ENCODE measurements around the gene IRF2.

Gene IRF2

DNA sequence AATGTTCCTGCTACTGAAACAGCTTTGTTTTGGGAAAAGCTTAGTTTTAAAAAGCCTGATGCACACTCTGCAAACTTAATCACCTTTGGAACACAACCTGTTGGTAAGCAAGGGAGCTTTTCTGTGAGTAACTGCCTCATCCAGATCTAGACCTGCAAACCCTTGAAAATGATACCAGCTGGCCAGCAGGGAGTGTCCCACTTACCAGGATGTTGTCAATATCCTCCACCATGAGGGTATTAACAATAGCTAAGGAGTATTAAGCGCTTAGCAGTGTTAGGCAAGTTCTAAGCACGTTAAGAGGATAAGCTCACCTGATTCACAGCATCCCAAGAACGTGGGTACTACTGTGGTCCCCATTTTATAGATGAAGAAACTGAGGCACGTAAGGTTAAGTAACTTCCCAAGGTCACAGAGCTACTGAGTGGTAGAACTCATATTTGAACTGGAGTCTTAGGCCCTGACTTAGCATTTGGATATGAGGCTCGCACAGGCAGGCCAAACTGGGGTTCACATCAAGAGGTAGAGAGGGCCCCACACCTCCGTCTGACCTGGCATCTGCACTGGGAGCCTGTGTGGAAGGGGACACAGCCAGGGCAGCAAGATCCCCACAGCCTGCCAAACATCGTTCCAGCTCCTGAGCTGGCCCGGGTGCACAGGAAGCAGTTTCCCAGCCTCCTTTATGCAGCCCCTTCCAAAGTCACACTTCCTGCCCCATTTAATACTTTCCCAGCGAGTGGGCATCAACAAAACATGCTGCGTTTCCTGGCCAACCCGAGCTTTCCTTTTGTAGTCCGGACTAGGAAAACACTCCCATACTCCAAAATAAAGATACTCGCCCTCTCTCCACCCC lies 32.7 kb downstream of the IRF2 start:
- H3K4me3 ChIP-seq (ENCODE audit: low read depth, low read length): no peak overlapping the region
- no peaks in the 10 kb centered on the region for H3K36me3 ChIP-seq (ENCODE audit: control insufficient read depth, insufficient read depth, low read length)
- TF ChIP-seq, protein P1, sequence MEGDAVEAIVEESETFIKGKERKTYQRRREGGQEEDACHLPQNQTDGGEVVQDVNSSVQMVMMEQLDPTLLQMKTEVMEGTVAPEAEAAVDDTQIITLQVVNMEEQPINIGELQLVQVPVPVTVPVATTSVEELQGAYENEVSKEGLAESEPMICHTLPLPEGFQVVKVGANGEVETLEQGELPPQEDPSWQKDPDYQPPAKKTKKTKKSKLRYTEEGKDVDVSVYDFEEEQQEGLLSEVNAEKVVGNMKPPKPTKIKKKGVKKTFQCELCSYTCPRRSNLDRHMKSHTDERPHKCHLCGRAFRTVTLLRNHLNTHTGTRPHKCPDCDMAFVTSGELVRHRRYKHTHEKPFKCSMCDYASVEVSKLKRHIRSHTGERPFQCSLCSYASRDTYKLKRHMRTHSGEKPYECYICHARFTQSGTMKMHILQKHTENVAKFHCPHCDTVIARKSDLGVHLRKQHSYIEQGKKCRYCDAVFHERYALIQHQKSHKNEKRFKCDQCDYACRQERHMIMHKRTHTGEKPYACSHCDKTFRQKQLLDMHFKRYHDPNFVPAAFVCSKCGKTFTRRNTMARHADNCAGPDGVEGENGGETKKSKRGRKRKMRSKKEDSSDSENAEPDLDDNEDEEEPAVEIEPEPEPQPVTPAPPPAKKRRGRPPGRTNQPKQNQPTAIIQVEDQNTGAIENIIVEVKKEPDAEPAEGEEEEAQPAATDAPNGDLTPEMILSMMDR (IDR thresholded peaks at IDR 0.05): no peak
- H3K9ac ChIP-seq: no peak overlapping the region
- no peaks in the 10 kb centered on the region for H3K27me3 ChIP-seq (ENCODE audit: control insufficient read depth, insufficient read depth, low read length)
- no peaks in the 10 kb centered on the region for H3K4me1 ChIP-seq
- peaks cover 65% of the 10 kb centered on the region for H3K79me2 ChIP-seq
- no peak overlapping the region for H2AFZ ChIP-seq
- H3K4me2 ChIP-seq (ENCODE audit: low read length): no peak overlapping the region
- H3K9me3 ChIP-seq (ENCODE audit: control insufficient read depth, low read length): no peaks in the 10 kb centered on the region
- no peak overlapping the region for H3K27ac ChIP-seq

GRCh38 chr4:184440595-184441358 lies 33.6 kb downstream of the IRF2 start:
- Histone ChIP-seq H3K27ac (no peak overlapping the region), H3K79me2 (peaks cover 61% of the 10 kb centered on the region), H3K27me3 (ENCODE audit: control insufficient read depth, insufficient read depth, low read length) (no peaks in the 10 kb centered on the region), H3K4me2 (ENCODE audit: low read length) (no peak overlapping the region), H3K9ac (no peak overlapping the region), H3K4me3 (ENCODE audit: low read depth, low read length) (no peak overlapping the region), H2AFZ (no peak overlapping the region), H3K36me3 (ENCODE audit: control insufficient read depth, insufficient read depth, low read length) (no peaks in the 10 kb centered on the region), H3K9me3 (ENCODE audit: control insufficient read depth, low read length) (no peaks in the 10 kb centered on the region), H3K4me1 (no peaks in the 10 kb centered on the region)
- TF ChIP-seq, protein P1 (IDR thresholded peaks at IDR 0.05): no peak

GRCh38 chr4:184439856-184440594 lies 34.3 kb downstream of the IRF2 start:
- no peak overlapping the region for H3K4me2 ChIP-seq (ENCODE audit: low read length)
- no peak overlapping the region for H3K4me3 ChIP-seq (ENCODE audit: low read depth, low read length)
- TF ChIP-seq, protein P1 (IDR thresholded peaks at IDR 0.05): no peak
- H2AFZ ChIP-seq: no peak overlapping the region
- H3K4me1 ChIP-seq: no peaks in the 10 kb centered on the region
- no peak overlapping the region for H3K9ac ChIP-seq
- H3K9me3 ChIP-seq (ENCODE audit: control insufficient read depth, low read length): no peaks in the 10 kb centered on the region
- H3K27me3 ChIP-seq (ENCODE audit: control insufficient read depth, insufficient read depth, low read length): no peaks in the 10 kb centered on the region
- H3K36me3 ChIP-seq (ENCODE audit: control insufficient read depth, insufficient read depth, low read length): no peaks in the 10 kb centered on the region
- no peak overlapping the region for H3K27ac ChIP-seq
- H3K79me2 ChIP-seq: peaks cover 59% of the 10 kb centered on the region

- H3K27me3 ChIP-seq (ENCODE audit: control insufficient read depth, insufficient read depth, low read length): no peaks in the 10 kb centered on the region
- H3K4me3 ChIP-seq (ENCODE audit: low read depth, low read length): no peak overlapping the region
- peaks cover 62% of the 10 kb centered on the region for H3K79me2 ChIP-seq
- H3K27ac ChIP-seq: no peak overlapping the region
- H3K4me1 ChIP-seq: no peaks in the 10 kb centered on the region
- TF ChIP-seq, protein P1 (IDR thresholded peaks at IDR 0.05): no peak
- no peaks in the 10 kb centered on the region for H3K9me3 ChIP-seq (ENCODE audit: control insufficient read depth, low read length)
- H3K36me3 ChIP-seq (ENCODE audit: control insufficient read depth, insufficient read depth, low read length): no peaks in the 10 kb centered on the region
- H3K9ac ChIP-seq: no peak overlapping the region
- no peak overlapping the region for H3K4me2 ChIP-seq (ENCODE audit: low read length)
- no peak overlapping the region for H2AFZ ChIP-seq
Observed at GRCh38 chr4:184439386-184439785, 35.0 kb downstream of the IRF2 start.
